HG02840 (cell line): ENCODE results near the gene TBATA.
"Not testable (repeated sequence)": the region's sequence is repeated elsewhere in the genome, so short reads cannot be mapped to it uniquely, and the experiment has no call there.

Experiments used
- ATAC-seq: cut with Tn5 transposase; IDR thresholded peaks from one replicate; pipeline ENCODE4 v1.9.1; 2021; ENCODE audit warnings: mild to moderate bottlenecking, moderate library complexity, moderate number of reproducible peaks; ENCODE audit not compliant: unreplicated experiment, low FRiP score

The TBATA gene

GRCh38 chr10:70780370-70780760 lies 4.8 kb downstream of the TBATA start:
- ATAC-seq = no peak

- ATAC-seq = no peak
These were observed 5.4 kb downstream of the TBATA start for GRCh38 chr10:70779511-70780369.

DNA sequence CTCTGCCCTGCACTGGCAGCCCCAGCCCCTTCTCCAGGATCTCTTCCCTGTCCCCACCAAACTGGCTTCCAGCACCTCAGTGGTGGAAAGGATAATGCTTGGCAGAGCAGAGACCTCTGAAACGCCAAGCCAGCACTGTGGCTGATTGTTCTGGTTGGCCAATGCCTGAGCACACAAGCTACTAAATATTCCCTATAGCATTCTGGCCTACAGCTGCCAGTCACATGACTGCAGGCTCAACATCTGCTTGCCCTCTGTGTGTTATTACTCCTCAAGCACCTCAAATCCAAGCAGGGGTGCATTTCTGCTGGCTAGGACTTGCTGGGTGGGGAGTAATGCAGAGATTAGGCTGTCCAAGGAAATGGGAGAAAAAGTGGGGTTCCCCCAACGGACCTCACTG lies 6.1 kb downstream of the TBATA start:
- no peak for ATAC-seq

DNA sequence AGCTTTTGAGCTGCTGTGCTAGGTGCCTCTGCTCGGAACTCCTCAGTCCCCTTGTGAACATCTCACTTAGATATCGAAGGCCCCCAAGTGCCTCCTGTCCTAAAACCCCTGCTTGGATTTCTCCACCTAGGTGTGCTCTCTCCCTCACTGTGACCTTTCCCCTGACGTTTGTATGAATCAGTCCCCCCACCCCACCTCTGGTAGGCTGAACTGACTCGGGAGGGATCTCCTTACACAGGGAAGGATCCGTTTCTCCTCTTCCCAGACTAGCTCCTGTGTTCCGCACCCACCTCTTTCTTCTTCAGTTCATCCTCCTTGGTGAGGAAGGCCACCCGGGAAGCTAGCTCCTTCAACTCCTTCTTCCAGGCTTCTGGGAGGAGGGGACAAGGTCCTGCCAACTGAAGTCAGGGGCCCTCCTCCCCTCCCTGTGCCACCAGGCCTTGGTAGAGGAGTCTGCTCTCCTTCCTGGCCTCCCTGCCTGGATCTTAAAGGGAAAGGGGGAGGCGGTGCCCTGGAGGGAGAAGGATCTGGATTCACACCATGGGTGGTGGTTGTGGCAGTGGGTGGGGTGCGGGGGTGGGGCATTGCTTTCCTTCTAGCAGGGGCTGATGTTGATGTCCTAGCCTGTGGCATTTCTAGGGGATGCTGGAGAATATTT lies 6.8 kb downstream of the TBATA start:
- ATAC-seq = no peak

DNA sequence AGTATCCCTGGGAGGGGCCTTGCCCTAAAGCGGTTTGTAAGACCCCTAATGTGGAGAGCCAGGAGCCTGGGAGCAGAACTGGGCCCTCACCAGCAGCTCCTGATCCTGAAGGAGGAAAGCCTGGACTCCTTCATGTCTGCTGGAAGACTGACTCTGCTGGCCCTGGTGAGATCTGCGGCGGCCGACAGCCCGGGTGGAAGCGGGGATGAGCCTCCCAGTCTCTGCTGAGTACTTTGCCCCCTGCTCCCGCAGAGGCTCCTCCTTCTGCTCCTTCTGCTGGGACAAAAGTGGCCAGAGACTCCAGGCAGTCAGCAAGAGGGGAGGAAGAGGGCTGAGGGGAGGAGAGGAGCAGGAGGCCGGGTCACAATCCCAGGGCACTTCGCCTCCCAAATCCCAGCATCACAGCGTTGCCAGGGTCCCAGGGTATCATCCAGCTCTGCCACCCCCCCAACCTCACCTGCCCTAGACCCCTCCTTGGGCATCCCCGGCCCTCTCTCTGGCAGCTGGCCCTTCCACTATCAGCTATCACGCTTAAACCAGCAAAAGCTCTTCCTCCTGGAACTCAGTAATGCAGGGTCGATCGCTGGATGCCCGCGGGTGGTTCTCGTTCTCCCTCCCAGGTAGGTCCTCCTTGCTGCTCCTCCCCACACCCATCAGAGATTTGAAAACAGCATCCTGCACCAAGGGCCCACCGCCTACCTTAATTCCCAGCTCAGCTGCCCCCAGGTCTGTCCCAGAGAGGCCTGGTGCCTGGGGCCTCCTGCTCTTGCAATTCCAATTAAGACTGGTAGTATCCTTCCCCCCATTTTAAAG lies 7.9 kb downstream of the TBATA start:
- ATAC-seq = no peak

GRCh38 chr10:70776455-70777005 lies 8.6 kb downstream of the TBATA start:
- ATAC-seq = no peak

- ATAC-seq = no peak
These were observed 9.3 kb downstream of the TBATA start for GRCh38 chr10:70775679-70776454.

GRCh38 chr10:70774810-70775678 lies 10.1 kb downstream of the TBATA start:
- no peak for ATAC-seq

DNA sequence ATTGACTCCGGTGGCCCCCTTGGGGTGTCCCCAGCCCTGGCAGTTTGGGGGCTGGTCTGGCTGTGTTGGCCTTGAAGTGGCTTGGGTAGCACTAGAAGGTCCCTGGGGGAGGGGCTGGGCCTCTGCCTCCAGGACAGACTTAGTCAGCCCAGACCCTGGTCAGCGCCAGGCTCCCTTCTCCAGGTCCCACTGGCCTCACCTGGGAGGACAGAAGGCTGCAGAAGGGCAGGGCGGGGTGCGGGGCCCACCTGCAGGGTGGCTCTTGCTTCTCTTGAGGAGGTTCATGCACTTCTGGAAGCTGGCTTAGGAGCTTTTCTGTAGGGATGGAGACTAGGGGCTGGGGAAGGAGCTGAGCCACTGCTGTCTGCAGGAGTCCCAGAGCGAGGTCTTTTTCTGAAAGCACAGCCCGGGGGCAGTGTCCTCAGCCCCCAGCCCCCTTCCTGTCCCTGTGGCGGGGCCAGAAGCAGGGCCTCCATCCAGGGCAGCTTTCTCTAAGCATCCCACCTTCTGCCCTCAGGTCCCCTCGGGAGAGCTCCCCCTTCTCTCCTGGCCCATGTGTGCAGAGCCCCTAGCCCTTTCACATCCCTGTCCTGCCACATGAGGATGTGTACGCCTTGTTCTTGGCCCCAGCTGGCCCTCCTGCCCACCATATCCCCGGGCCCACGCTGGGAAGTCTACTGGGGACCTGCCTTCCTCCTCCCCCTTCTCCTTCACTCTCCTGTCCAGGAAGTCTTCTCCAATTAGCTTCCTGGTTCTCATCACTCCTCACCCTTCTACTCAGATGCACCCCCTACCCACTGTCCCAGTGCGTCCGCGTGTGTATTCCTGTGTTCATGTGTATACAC lies 11.0 kb downstream of the TBATA start:
- ATAC-seq = no peak

DNA sequence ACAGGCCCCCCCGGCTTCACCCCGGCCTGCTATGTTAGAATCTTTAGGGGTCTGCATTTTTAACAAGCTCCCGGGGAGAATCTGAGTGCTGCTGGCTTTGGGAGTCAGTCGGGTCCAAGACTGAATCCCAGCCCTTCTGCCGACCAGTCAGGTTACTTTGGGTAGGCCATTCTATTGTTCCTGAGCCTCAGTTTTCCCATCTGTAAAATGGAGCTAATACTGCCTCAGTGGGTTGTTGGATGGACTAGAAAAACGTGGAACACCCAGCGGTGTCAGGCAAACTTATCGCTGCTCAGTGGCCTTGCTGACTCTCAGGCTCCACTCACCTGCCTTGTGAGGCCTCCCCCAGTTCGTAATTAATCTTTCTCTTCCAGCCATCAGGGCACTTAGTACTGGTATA lies 11.7 kb downstream of the TBATA start:
- ATAC-seq = no peak

DNA sequence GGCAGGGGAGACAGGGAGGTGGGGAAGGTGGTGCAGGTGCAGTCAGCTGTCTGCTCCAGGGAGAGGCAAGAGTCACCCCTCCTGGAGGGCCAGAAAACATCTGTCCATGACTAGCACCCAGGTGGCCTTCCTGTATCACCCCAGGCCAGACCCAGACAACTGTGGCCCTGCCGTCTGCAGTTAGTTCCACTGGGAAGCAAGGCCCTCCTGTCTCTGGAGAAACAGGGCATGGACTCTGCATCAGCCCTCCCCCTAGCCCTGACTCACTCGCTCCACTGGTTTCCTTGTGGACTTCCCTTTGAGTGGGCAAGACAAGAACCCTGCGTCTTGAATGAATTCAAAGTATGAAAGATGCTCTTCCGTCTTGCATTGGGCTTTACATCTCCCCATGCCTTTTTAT lies 12.6 kb downstream of the TBATA start:
- no peak for ATAC-seq

- ATAC-seq = no peak
These were observed 13.6 kb downstream of the TBATA start for GRCh38 chr10:70771311-70772194.

DNA sequence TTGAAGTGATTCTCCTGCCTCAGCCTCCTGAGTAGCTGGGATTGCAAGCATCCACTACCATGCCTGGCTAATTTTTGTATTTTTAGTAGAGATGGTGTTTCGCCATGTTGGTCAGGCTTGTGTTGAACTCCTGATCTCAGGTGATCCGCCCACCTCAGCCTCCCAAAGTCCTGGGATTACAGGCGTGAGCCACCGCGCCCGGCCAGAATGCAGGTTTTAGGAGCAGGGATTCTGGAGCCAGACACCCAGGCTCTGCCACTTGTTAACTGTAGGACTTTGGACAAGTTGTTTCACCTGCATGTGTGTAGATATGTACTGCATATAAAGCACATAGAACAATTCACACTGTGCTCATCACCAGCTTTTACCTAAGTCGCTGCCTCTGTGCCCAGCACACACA lies 14.7 kb downstream of the TBATA start:
- ATAC-seq = not testable (repeated sequence)

DNA sequence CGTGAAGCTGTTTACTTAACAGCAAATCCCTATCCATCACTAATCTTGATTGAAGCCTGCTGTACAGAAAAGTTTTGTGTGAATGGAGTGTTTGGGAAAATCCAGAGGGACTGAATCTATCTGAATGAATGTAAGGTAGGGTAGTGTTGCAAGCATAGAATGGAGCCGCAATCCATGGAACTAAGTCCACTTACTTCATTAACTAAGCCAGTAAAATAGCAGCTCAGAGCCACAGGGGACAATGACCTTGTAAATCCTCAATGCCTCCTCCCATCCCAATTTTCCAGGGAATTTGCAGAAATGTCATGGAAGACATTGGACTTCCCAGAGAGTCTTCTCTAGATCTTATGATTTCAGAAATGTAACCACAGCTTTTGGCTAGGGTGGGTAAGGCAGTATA lies 15.2 kb downstream of the TBATA start:
- ATAC-seq = no peak

GRCh38 chr10:70769121-70769520 lies 16.1 kb downstream of the TBATA start:
- no peak for ATAC-seq

- ATAC-seq = not testable (repeated sequence)
These were observed 17.0 kb downstream of the TBATA start for GRCh38 chr10:70768026-70768685.
